Neural cell (in vitro differentiated cells): ENCODE data around the gene GPC3. TPM values are rescaled to one million over a fixed set of nuclear protein-coding genes. Genes with fewer than 3 reads are reported as not detected.
A peak's percentile ranks its signal among the peaks of the same experiment; 100 is the strongest.

Source experiments
- H2AFZ ChIP-seq: fragments of 200-600, 300-800 bp; sonication (generic), shearing (Covaris generic); 2 replicates; pipeline ENCODE4 v1.6.0; 2014; ENCODE audit warnings: low read depth, mild to moderate bottlenecking, antibody characterized with exemption, low read length, moderate library complexity
- H3F3A ChIP-seq: fragments of 200-600 bp; shearing (Covaris generic); 2 replicates; pipeline ENCODE4 v1.6.1; 2016; ENCODE audit warnings: mild to moderate bottlenecking, moderate library complexity, mixed read lengths, antibody characterized with exemption, low read length; ENCODE audit not compliant: insufficient read depth, poor library complexity, severe bottlenecking
- H3K27ac ChIP-seq: fragments of 200-600, 300-800 bp; sonication (generic), shearing (Covaris generic); 2 replicates; pipeline ENCODE4 v1.5.1; 2014; ENCODE audit warnings: mild to moderate bottlenecking, low read length, moderate library complexity
- H3K27me3 ChIP-seq: fragments of 300-800, 200-600 bp; sonication (generic), shearing (Covaris generic); 2 replicates; pipeline ENCODE4 v1.6.0; 2014; ENCODE audit warnings: mild to moderate bottlenecking, low read depth, low read length, moderate library complexity; ENCODE audit not compliant: insufficient read depth
- H3K36me3 ChIP-seq: fragments of 300-800, 200-600 bp; sonication (generic), shearing (Covaris generic); 2 replicates; pipeline ENCODE4 v1.5.1; 2014; ENCODE audit warnings: mild to moderate bottlenecking, antibody characterized with exemption, low read length, moderate library complexity; ENCODE audit not compliant: insufficient read depth
- H3K4me2 ChIP-seq: fragments of 300-800, 200-600 bp; sonication (generic), shearing (Covaris generic); 2 replicates; pipeline ENCODE4 v1.6.0; 2014; ENCODE audit warnings: mild to moderate bottlenecking, low read length
- H3K4me3 ChIP-seq: fragments of 300-800, 200-600 bp; sonication (generic), shearing (Covaris generic); 2 replicates; pipeline ENCODE4 v1.5.1; 2014; ENCODE audit warnings: mild to moderate bottlenecking, low read length, moderate library complexity
- H3K79me2 ChIP-seq: fragments of 200-600 bp; shearing (Covaris generic); replicated peaks from 2 replicates; pipeline ENCODE4 v1.6.0; 2014; ENCODE audit warnings: mild to moderate bottlenecking, low read length, moderate library complexity; ENCODE audit not compliant: insufficient read depth
- H3K9ac ChIP-seq: fragments of 300-800, 200-600 bp; sonication (generic), shearing (Covaris generic); 2 replicates; pipeline ENCODE4 v1.6.1; 2016; ENCODE audit warnings: mild to moderate bottlenecking, low read length, mixed read lengths
- H3K9me2 ChIP-seq: fragments of 200-600 bp; shearing (Covaris generic); 2 replicates; pipeline ENCODE4 v1.6.1; 2016; ENCODE audit warnings: mild to moderate bottlenecking, low read length, mixed read lengths; ENCODE audit not compliant: insufficient read depth
- H3K9me3 ChIP-seq: fragments of 200-600, 300-800 bp; sonication (generic), shearing (Covaris generic); 2 replicates; pipeline ENCODE4 v1.6.1; 2016; ENCODE audit warnings: mild to moderate bottlenecking, mixed run types, low read length, moderate library complexity, mixed read lengths
- H4K20me1 ChIP-seq: fragments of 200-600 bp; shearing (Covaris generic); 2 replicates; pipeline ENCODE4 v1.6.1; 2016; ENCODE audit warnings: mild to moderate bottlenecking, mixed run types; ENCODE audit not compliant: insufficient read depth
- CTCF ChIP-seq: fragments of 450-650 bp; IDR thresholded peaks from 2 replicates; pipeline ENCODE4 v1.5.1; 2014; ENCODE audit warnings: antibody characterized with exemption, mild to moderate bottlenecking, moderate library complexity; ENCODE audit not compliant: poor library complexity, severe bottlenecking
- EP300 ChIP-seq: fragments of 450-650 bp; conservative IDR thresholded peaks from 2 replicates; pipeline ENCODE4 v1.6.1; 2014; ENCODE audit warnings: antibody characterized with exemption, mild to moderate bottlenecking, moderate library complexity; ENCODE audit not compliant: poor library complexity, severe bottlenecking
- EZH2 ChIP-seq: fragments of 200-600, 300-800 bp; shearing (Covaris generic), sonication (generic); IDR thresholded peaks from 2 replicates; pipeline ENCODE4 v1.6.1; 2014; ENCODE audit warnings: antibody characterized with exemption, low read length, borderline replicate concordance, mild to moderate bottlenecking; ENCODE audit not compliant: insufficient read depth, poor library complexity, severe bottlenecking
- MXI1 ChIP-seq: fragments of 450-650 bp; conservative IDR thresholded peaks from 2 replicates; pipeline ENCODE4 v1.6.1; 2014; ENCODE audit warnings: antibody characterized with exemption, mild to moderate bottlenecking; ENCODE audit not compliant: poor library complexity, severe bottlenecking
- POLR2AphosphoS5 ChIP-seq: IDR thresholded peaks from 2 replicates; pipeline ENCODE4 v1.6.1; 2012
- RAD21 ChIP-seq: fragments of 450-650 bp; conservative IDR thresholded peaks from 2 replicates; pipeline ENCODE4 v1.6.1; 2014; ENCODE audit warnings: antibody characterized with exemption, mild to moderate bottlenecking, moderate library complexity
- REST ChIP-seq: IDR thresholded peaks from 2 replicates; pipeline ENCODE4 v1.6.1; 2012; ENCODE audit warnings: borderline replicate concordance
- SMC3 ChIP-seq: fragments of 450-650 bp; conservative IDR thresholded peaks from 2 replicates; pipeline ENCODE4 v1.6.1; 2014; ENCODE audit warnings: antibody characterized with exemption, mild to moderate bottlenecking, moderate library complexity; ENCODE audit not compliant: poor library complexity
- TAF1 ChIP-seq: IDR thresholded peaks from 2 replicates; pipeline ENCODE4 v1.6.1; 2012; ENCODE audit warnings: low read depth
- polyA plus RNA-seq: library from polyadenylated mRNA; depleted of rRNA; stranded (reverse); fragments of >200 nt; gene quantifications from 2 replicates; pipeline ENCODE4 v1.2.3, GENCODE V29; 2014

GPC3 gene
- polyA plus RNA-seq, 1 donor from 2014 or later, result 2.1 TPM

- Histone ChIP-seq H3K9me2 (no peaks in the 10 kb centered on the region), H3K9ac (no peak overlapping the region), H3K9me3 (no peaks in the 10 kb centered on the region), H3K27ac (no peak overlapping the region), H3F3A (no peaks in the 10 kb centered on the region), H3K36me3 (no peaks in the 10 kb centered on the region), H3K79me2 (no peaks in the 10 kb centered on the region), H3K4me2 (no peak overlapping the region), H4K20me1 (no peaks in the 10 kb centered on the region), H2AFZ (no peak overlapping the region), H3K27me3 (no peaks in the 10 kb centered on the region), H3K4me3 (no peak overlapping the region)
- TF ChIP-seq RAD21 (no peak), CTCF (no peak), EZH2 (no peak), REST (no peak), POLR2AphosphoS5 (no peak), MXI1 (no peak), SMC3 (no peak), EP300 (no peak)
Observed at GRCh38 chrX:133793626-133794025, 191.8 kb downstream of the GPC3 start.

- no peak overlapping the region for H3K4me3 ChIP-seq
Observed at GRCh38 chrX:133792198-133792953, 193.0 kb downstream of the GPC3 start.

More at GRCh38 chrX:133792198-133792953, 193.0 kb downstream of the GPC3 start:
- no peaks in the 10 kb centered on the region for H3K27me3 ChIP-seq
- H2AFZ ChIP-seq, result no peak overlapping the region
- no peaks in the 10 kb centered on the region for H3K79me2 ChIP-seq
- H4K20me1 ChIP-seq, result no peaks in the 10 kb centered on the region
- TF ChIP-seq SMC3 (peak; percentile 88), TAF1 (no peak), CTCF (peak; percentile 87), RAD21 (peak; percentile 83)
- no peak overlapping the region for H3K9ac ChIP-seq
- no peaks in the 10 kb centered on the region for H3K9me2 ChIP-seq
- no peaks in the 10 kb centered on the region for H3K9me3 ChIP-seq
- no peak overlapping the region for H3K27ac ChIP-seq
- H3F3A ChIP-seq, result no peaks in the 10 kb centered on the region
- H3K36me3 ChIP-seq, result no peaks in the 10 kb centered on the region
- H3K4me2 ChIP-seq, result no peak overlapping the region
